HEK293T (cell line): ENCODE results near the gene KIAA1755.

Source experiments
- PKNOX1 ChIP-seq: fragments of 450-650 bp; IDR thresholded peaks from 2 replicates; pipeline ENCODE4 v1.6.1; 2016
- ZNF384 ChIP-seq: fragments of 450-650 bp; IDR thresholded peaks from 2 replicates; pipeline ENCODE4 v1.6.1; 2016

- TF ChIP-seq ZNF384 (no peak), PKNOX1 (no peak)
These were observed 98.4 kb downstream of the KIAA1755 start for GRCh38 chr20:38162149-38162548.
